ENCODE measurements around the gene COA1. TPM values are rescaled to one million over a fixed set of nuclear protein-coding genes. Genes with fewer than 3 reads are reported as not detected.

The COA1 gene
- 37.4 and 54.8 TPM in 2 replicates for total RNA-seq

GRCh38 chr7:43729214-43729923 is at the start of gene COA1:
Gene COA1, minus strand, starts transcription at chr7:43729523. Its CDS starts 80,909 bp downstream, at chr7:43648614.

GRCh38 chr7:43758029-43758821 is 28.9 kb upstream of the COA1 start, which contains the start of gene BLVRA:
Gene BLVRA, plus strand, starts transcription at chr7:43758680. Its CDS starts 12,479 bp downstream, at chr7:43771159.

Other genes starting within 250 kb of the COA1 start
- 74.6 and 79.7 TPM in 2 replicates for gene STK17A, start 146.4 kb downstream of the COA1 start, total RNA-seq
- gene BLVRA, start 29.2 kb upstream of the COA1 start, total RNA-seq = 51.9 and 67.6 TPM in 2 replicates
- 100 and 122 TPM in 2 replicates for gene MRPS24, start 140.0 kb upstream of the COA1 start, total RNA-seq
- gene URGCP, start 177.1 kb upstream of the COA1 start, total RNA-seq = 33.7 and 44.0 TPM in 2 replicates
- 8.0 and 17.4 TPM in 2 replicates for gene UBE2D4, start 196.9 kb upstream of the COA1 start, total RNA-seq